ENCODE measurements around the gene MB21D2.
"Not testable (repeated sequence)": the region's sequence is repeated elsewhere in the genome, so short reads cannot be mapped to it uniquely, and the experiment has no call there.

MB21D2 gene

GRCh38 chr3:192799721-192800120 lies 117.9 kb downstream of the MB21D2 start:
- no peak for DNase-seq

DNA sequence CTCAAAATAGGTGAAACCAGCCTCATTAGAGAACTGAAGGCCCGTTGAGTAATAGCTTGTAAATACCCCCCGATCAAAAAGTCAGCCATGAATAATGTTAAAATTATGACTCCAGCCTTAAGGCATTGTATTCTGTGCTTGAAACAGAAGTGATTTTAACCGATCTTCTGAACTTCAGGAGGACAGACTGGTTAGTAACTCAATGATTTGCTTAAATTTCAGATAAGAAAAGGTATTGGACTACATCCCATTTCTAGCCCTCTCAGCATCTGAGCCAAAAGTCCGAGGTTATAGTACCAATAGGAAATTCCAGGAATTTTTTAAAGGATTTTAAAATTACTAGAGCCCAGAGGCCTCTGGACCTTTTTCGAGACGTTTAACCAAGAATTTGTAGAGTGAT lies 122.6 kb downstream of the MB21D2 start:
- DNase-seq = no peak

DNA sequence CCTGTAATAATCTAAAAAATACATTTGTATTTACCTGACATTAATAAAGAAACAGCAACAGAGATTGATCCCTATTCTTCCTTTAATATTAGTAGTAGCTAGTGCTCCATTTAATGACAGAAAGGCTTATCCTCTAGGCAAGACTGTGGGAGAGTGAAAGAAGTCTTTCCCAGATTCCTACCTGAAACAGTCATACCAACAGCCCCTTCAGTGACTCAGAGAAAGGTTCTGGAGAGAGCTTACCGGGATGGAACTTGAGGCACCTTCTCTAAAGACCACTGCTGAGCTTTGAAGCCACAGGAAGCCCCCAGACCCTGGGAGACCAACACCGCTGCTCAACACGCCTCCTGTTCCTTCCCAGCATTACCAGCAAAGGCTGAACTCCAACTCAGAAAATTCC lies 123.4 kb downstream of the MB21D2 start:
- DNase-seq = no peak

- not testable (repeated sequence) for DNase-seq
These were observed 128.7 kb downstream of the MB21D2 start for GRCh38 chr3:192788816-192789515.

DNA sequence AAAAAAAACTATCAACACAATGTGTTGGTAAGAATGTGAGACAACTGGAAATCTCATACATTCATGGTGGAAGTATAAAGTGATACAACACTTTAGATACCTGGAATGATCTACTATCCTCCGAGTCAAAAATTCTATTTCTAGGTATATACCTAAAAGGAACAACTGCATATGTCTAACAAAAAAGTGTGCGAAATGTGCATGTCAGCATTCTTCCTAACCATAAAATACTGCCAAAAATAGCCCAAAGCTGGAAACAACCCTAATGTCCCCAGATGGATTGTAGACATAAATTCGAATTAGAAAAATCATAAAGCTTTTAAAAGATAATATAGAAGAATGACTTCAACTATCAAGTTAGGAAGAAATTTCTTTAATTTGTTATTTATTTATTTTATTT lies 139.1 kb downstream of the MB21D2 start:
- DNase-seq = no peak

DNA sequence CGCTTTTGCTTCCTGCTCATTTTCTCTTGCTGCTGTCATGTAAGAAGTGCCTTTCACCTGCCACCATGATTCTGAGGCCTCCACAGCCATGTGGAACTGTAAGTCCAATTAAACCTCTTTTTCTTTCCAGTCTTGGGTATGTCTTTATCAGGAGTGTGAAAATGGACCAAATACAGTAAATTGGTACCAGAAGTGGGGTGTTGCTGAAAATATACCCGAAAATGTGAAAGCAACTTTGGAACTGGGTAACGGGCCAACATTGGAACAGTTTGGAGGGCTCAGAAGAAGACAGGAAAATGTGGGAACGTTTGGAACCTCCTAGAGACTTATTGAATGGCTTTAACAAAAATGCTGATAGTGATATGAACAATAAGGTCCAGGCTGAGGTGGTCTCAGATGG lies 143.3 kb downstream of the MB21D2 start:
- DNase-seq = not testable (repeated sequence)

- no peak for DNase-seq
These were observed 145.3 kb downstream of the MB21D2 start for GRCh38 chr3:192772240-192772894.

GRCh38 chr3:192758654-192759053 lies 159.0 kb downstream of the MB21D2 start:
- no peak for DNase-seq

DNA sequence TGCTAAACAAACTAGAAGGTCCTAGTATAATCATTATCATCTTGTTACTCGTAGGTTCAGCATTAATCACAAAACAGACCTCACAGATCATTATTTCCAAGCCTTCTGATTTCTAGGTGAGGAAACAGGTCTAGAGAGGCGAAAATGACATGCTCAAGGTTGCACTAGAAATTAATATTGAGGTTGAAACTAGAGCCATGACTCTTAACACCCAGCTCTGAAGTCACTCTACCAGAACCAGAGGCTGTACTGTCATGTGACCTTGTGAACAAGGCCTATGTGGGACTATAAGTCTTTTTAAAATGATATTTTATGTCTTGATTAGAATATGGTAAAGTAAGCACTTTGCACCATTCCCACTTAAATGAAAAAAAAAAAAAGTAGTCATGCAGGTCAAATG lies 166.5 kb downstream of the MB21D2 start:
- DNase-seq = no peak

- no peak for DNase-seq
These were observed 167.5 kb downstream of the MB21D2 start for GRCh38 chr3:192750201-192750600.

- no peak for DNase-seq
These were observed 169.9 kb downstream of the MB21D2 start for GRCh38 chr3:192747746-192748145.

GRCh38 chr3:192747145-192747544 lies 170.5 kb downstream of the MB21D2 start:
- no peak for DNase-seq
